Erythroblast (primary cell): ENCODE data around the gene TSHZ2.

ENCODE experiments used
- GATA1 ChIP-seq: IDR thresholded peaks from 2 replicates; pipeline ENCODE4 v1.6.1; 2011; ENCODE audit warnings: low read depth, mild to moderate bottlenecking, control low read depth, low read length, moderate library complexity
- POLR2A ChIP-seq: IDR thresholded peaks from 2 replicates; pipeline ENCODE4 v1.6.1; 2011; ENCODE audit warnings: mild to moderate bottlenecking, low read length

GRCh38 chr20:53149890-53150205, 177.7 kb downstream of the TSHZ2 start:
- TF ChIP-seq POLR2A = no peak
- TF ChIP-seq GATA1 = no peak
